NCI-H2029 treated with DMSO at 0.1 percent for 48 hours (cell line): ENCODE data around the gene CMSS1.

ENCODE experiments used
- DNase-seq: peaks from one replicate; lab custom pipeline; 2025; lab: John Stamatoyannopoulos, UW

Gene CMSS1

DNA sequence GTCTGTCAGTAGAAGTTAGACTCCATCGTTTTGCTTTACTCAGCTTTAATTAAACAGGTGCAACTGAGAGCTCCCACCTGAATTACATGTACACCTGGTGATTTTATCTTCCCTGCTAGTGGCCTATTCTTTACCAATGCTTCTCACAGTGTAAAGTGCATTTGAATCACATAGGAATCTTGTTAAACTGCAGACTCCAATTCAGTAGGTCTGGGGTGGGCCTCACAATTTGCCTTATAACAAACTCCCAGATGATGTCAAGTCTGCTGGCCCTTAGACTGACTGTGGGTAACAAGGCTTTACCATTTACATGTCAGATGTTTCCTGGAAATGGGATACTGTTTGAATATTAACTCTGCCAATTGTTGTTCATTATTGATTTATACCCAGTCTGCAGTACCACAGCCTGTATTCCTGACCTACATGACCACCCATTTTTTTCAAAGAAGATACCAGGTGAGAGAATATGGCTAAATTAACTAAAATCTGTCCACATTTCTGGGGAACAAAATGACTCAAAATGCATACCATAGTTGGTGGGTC lies 37.2 kb downstream of the CMSS1 start:
- no peak for DNase-seq

DNA sequence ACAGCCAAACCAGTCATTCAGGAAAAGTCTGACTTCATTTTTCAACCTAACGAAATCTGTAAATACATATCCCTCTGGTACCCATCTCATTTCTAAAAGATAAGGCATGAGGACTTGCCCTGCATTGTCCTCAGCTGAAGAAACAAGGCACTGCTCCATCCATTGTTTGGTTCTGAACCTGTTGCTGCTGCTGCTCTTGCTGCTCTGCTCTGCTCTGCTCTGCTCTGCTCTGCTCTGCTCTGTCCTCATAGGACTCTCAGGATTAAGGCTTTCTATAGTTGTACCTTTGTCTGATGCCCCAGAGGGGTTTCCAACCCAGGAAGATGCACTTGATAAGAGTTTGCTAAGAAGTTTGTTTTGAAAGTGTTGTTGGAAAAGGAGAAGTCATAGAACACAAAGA lies 38.2 kb downstream of the CMSS1 start:
- no peak for DNase-seq

DNA sequence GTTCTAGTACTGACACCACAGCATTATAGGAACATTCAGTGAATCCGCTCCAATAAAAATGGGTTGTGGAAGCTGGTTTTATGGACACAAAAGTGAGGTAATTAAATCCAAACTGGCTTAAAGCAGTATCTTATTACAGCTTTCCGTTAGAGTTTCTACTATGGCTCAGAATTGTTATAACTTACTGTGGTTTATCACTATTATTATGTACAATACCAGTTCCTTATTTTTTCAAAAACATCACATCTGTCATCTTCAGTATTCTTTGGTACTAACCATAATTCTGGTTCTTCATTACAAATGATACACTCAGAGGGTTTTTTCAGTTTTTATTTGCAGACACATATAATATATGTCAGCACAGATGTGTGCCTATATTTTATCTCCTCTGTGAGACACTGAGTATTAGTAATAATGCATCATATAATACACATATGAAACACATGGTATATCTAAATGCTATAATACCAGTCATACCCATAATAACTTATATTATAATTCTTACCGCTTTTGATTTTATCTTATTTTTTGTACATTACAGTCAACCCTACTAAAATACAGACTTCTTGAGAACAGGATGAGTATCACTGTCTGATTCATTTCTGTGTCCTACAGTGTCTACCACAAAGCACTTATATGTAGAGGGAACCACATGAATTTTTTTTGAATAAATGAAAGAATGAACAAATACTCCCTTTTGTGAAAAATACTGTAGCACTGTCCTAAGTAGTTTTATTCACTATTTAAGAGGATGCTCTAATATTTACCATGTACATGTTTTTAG lies 39.0 kb downstream of the CMSS1 start:
- no peak for DNase-seq

DNA sequence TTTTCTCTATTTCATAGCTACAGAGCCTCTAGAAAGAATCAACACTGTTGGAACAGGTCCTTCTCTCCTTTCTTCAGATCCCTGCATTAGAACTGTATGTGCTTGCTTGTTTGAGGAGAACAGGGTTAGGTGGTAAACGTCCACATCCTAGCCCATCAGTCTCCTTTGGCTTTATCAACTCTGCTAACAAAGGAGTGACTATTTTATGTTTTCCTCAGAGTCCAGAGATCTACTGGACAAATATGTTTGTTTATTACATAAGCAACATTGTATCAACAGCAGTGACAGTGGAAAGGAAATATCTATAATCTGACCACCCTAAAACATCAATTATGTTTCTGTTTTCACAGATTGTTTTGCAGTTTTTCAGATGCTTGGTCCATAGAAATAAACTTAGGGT lies 39.6 kb downstream of the CMSS1 start:
- DNase-seq, result no peak

DNA sequence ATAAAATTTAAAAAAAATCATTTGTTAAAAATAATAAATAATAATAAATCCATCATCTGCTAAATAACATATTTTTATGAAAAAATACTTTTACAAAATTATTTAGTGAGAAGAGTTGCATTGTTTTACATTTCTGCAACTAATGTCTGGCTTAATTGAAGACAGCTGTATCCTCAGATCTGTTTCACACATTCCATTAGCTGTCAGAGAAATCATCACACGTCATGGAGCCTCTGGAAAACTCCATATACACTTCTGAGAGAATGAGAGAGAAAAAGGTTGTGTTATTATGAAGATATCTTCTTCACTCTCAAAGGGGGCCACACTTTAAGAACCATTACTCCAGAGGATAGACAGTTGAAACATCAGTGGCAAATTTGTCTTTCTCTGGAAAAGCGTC lies 40.8 kb downstream of the CMSS1 start:
- DNase-seq, result no peak

DNA sequence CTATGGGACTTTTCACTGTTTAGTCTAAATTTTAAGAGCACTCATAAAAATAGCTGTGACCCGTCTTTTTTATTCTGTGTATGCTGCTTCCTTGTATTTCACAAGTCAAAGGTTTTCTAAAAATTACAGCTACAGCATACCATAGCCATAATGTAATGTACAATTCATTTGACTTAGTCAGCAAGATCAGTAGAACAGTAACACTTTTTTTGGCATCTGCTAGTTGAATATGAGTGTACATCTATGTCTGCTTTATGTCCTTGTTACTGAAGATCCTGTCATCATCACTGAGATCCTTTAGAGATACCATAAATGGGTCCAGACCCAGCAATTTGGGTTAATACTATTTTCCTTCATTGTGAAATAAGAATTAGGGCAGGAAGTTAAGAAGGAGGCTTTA lies 42.2 kb downstream of the CMSS1 start:
- DNase-seq, result no peak

DNA sequence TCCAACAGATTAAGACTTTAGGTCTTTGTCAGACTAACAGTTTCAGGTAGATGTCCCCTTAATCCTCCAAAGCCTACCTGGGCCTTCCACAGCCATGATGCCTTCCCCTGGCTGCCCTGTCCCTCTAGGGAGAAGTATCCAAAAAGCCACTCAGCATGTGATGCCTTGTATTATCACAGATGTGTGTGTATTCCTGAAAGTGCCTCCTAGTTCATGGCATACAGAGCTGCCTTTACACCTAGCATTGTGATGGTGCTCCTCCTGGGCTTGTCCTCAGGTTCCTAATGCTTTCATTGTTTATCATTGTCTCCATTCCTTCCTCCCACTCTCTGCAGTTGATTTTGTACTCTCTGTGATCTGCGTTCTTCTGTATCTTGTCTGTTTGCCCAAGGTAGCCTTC lies 43.6 kb downstream of the CMSS1 start:
- no peak for DNase-seq

DNA sequence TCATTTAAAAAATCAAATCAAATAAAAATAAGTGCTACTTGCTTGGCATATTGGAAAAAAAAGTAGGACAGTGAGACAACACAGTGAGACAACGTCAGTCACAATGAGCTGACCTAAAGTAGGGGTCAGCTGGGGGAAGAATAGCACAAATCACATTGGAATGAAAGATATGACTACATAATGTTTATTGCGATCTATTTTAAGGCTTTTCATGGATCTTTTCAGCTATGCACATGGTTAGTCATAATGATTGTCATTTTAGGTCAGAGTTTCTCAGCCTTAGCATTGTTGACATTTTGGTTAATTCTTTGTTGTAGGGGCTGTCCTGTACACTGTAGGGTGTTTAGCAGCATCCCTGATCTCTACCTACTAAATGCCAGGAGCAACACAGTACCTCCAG lies 44.5 kb downstream of the CMSS1 start:
- no peak for DNase-seq

DNA sequence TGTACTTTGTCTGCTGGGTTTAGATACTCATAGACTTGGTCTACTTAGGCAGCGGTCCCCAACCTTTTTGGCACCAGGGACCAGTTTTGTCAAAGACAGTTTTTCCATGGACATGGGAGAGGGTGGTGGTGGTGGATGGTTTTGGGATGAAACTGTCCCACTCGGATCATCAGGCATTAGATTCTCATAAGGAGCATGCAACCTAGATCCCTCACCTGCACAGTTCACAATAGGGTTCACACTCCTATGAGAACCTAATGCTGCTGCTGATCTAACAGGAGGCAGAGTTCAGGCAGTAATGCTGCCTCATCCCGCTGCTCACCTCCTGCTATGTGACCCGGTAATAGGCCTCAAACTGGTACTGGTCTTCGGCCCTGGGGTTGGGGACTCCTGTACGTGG lies 45.3 kb downstream of the CMSS1 start:
- DNase-seq, result no peak

DNA sequence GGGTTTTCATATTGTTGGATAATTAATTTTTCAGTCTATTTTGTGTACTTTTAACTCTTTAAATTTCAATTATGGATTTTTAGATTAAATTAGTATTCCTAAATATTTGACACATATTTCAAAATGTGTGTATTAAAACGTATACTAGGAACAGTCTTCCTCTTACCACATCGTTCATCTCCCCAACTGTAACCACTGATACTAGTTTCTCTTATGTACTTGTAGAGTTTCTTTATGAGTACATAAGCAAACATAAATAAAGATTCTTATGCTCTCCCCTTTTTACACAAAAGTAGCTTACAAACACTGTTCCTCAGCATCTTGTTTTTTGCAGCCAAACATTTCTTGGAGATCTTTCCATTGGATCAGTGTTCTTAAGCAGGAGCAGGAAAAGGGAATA lies 45.9 kb downstream of the CMSS1 start:
- DNase-seq, result no peak

DNA sequence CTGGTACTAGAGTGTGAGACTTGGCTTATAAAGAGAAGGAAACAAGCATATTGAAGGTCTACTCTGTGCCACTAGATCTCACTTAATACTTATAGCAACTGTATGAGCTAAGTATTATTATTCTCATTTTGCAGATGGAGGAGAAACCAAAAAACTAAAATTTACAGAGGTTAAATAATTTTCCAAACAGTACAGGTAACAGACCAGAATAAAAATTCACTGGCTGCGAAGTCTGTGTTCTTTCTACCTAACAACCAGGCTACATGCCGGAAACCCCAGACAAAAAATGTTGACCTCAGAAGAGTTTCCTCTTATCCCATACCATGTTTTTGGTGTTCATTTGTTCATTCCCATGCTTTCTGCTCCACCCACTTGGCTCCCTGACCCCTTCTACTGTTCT lies 46.6 kb downstream of the CMSS1 start:
- no peak for DNase-seq

DNA sequence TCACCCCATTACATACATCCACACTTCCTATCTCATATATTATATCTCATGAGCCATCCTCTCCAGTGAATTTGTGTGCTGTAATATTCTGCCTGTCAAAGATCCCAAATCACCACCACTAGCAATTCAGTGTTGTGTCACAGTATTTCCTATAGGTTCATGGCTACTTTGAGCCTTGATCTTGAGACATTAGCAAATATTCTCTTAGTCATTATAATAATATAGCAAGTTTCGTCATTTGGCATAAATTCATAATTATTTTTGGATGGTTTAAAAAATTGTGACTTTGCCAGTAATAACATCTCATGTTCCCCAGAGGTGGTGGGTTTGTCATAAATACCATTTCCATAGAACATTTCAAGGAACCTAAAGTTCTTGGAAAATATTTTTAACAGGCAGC lies 47.7 kb downstream of the CMSS1 start:
- no peak for DNase-seq

DNA sequence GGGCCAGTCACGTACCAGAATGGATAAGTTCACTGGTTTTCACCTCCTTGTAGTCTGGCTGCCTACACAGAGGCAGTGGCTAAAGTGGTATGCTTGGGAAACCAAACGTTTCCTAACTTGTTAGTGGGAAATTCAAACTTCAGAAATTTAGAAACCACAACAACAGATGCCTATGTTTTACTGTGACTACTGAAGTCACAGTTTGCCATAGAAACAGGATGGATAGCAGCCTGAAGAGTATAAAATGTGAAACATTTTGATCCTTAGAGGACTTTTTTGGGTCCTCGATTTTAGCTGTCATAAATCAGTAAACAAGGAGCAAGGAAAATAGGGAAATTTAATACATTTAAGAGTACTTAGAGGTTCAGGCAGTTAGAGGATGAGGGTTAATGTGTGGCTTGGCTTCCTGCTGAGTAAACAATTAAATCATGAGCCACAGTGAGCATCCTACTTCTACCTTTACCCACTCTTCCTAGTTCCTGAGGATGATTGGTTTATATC lies 48.6 kb downstream of the CMSS1 start:
- DNase-seq, result peak; percentile 54

DNA sequence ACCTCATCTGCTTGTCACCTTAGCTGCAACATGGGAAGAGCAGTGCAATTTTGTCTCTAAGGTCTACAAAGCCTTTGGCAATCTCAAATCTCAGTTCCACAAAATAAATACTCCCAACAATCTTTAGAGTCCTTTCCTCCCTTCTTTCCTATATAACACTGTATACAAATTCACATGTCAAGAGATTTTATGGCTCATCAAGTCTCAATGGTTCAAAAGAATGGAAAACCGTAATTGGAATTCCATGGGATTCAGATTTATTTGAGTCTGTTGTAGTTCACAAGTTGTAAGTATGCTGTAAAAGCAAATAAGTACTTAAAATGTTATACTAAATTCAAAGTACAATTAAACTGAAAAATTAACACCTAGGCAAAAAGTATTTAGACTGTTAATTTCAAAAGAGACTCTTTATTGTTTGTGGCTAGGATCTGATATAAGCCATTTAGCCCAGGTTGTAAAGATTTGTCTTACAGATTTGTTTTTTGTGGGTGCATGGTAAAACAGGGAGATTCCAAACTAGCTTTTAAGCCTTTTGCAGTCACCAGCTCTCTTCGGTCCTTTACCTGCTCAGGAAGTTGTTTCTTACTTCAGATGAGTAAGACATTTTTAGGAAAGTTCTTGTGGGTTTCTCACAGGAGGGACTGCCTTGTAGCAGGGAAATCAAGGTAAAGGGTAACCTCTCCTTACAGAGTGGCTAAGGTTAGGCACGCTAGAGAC lies 50.1 kb downstream of the CMSS1 start:
- no peak for DNase-seq

DNA sequence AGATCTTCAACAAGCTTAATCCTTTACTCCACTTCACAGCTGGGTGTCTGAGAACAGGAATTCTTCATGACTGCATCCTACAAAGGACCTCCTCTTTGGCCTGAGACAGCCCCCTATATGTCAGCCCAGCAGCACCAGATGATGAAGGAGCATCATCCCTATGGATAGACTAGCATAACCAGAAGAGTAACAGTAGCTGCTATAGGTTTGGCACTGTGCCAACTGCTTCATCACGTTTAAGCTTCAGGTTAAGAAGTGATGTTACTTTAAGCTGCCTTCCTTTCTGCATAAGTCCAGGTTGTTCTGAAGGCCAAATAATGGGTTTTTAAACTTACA lies 50.6 kb downstream of the CMSS1 start:
- no peak for DNase-seq

DNA sequence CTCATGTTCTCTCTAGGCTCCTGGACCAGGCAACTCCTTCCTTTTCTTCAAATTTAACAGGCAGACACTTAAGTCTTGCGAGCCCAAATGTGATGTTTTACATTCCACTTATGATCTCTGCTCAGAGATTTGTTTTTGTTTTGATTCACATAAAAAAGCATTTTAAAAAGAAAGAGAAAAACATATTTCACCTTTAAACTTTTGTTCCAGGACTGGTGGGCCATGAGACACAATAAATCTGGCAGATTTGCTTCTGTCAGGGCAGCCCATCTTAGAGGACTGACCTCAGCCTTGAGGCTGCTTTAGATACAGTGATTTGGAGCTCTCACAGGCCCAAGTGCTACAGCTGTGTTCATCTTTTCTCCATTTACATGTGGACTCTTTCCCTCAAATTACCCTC lies 52.0 kb downstream of the CMSS1 start:
- no peak for DNase-seq

DNA sequence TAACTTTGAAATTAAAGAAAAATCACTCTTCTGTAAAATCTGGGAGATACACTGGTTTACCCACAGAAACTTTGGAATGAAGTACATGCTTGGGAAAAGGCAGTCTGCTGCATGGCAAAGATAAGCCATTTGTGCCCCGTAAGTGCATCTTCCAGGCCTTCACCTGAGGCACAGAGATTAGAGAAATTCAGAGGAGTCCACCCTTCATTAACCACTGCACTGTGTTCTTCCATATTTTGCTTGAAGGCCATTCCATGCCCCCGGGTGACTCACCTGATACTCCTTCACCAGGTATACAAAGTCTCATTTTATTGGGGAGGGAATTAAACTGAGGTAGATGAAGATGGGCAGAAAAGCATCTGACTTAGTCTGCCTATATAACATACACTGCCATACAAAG lies 53.0 kb downstream of the CMSS1 start:
- DNase-seq, result no peak

DNA sequence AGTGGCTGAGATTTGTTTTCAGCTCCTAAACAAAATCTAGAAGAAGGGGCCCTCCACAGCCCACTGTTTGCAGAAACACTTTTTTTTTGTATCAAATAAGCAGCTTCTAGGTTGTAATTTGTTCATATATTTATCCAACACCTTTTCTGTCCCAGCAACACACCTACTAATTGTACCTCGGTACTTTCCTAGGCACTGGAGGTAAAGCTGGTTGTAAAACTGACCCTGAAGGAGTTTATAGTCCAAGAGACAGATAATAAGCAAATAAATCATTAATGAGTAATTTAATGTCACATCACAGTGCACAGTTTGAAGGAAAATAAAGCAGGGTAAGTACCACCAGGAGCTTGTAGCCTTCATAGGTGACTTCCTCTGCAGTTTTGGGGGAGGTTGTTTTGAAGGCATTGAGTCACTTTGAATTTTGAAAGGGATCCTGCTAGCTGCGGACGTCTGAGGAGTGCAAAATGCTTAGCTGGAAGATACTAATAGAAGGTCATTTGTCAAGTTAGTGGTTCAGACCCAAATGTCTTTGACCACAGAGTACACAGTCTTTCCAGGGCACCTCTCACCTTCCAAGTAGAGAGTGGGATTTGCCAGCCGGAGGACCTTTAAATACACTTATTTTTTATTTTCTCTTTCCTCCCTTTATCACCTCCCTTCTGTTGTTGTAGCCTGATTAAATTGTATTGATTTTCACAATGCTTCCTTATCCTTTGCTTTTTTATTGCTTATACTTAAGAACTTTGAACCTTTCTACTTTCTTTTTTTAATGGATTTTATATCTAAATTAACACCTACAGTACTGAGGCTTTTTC lies 53.8 kb downstream of the CMSS1 start:
- no peak for DNase-seq

DNA sequence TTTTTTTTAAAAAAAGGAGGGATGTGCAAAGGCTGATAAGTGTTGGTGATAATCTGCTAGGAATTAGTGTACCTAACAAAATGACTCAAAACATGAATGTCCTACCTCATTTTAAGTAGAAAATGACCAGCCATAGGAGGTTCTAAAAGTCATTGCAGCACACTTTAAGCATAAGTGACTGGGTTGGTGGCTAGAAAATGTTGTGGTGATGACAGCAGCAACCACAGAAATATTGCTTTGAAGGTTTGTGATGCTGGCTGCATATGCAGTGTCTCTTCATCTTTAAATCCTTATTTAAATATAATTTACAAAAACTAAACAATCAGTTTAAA lies 55.2 kb downstream of the CMSS1 start:
- no peak for DNase-seq

DNA sequence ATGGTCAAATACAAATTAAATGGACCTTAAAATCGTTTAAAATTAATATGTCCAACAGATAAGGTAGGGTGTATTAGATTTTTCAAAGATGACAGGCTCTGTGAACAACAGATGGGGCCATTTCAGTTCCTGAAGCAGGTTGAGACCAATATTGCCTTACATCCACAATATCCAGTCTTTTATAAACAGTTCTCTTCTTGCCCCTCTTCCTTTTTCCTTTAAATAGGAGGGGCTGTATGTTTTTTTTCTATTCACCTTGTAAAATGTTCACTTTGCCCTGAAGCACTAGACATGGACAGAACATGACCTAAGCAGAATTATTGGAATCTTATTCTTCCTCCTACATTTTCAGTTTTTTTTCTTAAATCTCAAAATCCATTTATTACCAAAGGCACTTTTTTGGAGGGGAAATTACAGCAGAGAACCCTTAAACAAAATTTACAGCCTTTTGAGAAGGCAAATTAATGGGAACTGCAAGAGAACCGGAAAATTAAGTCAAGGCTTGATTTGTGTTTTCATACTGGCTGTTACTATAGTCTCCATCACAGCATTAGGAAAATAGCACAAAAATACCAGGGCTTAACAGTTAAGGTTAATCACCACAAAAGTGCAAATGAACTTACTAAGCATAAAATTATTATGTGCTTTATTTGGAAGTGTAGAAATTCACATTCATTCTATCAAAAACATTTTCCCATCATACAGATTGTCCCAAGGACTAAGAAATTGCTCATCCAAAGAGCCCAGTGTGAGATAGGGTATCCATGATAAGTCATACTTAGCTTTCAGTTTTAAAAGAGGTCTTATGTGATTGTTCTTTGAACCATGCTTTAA lies 55.8 kb downstream of the CMSS1 start:
- no peak for DNase-seq

DNA sequence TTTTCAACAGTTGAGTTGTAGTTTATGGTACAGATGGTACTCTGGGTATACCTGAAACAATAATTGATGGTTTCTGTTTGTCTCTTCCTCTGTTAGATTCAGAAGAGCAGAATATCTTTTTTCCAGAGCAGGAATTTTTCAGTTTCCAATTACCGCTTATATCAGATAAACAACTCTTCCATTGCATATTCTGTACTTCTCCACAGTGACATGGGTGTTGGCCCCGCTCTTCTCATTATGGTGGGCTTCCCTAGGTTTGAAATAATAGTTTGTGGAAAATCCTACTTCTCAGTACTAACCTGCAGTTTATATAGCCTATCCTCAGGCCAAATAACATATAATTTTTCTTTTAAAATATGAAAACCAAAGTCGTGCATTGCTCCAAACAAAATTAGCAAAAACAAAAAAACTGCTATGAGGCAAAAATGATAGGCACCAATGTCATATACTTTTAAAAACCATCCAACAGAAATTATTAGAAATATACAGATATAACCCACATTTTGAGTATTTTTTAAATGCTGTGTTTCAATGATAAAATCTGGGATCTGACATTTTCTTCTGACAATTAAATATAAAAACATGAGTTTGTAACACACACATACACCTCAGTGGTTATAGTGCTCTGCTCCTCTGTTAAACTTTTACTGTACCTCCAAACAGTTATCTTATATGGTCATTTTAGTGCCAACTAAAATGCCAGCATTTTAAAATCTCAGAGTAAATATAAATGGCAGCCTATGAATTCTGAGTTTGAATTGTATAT lies 56.8 kb downstream of the CMSS1 start:
- DNase-seq, result no peak
